Limb (tissue), 2 donors: ENCODE data around the gene GABRD.

ENCODE experiments used
- DNase-seq, 2 donors: peaks; one replicate each; pipeline ENCODE4 v3.0.0-alpha.2; 2016; ENCODE audit errors: extremely low spot score in 2 of 2

Gene GABRD

GRCh38 chr1:2018217-2019171, 651 bp upstream of the GABRD start:
- peak in 1 of 2 donors; percentile 50 for DNase-seq

- DNase-seq = peak in 1 of 2 donors; percentile 69
Measured at GRCh38 chr1:2019571-2020309, 595 bp downstream of the GABRD start.

GRCh38 chr1:2020310-2020655, 1.1 kb downstream of the GABRD start:
- DNase-seq = no peak

GRCh38 chr1:2021550-2021949, 2.4 kb downstream of the GABRD start:
- DNase-seq = no peak

GRCh38 chr1:2022063-2022770, 3.1 kb downstream of the GABRD start:
- no peak for DNase-seq

DNA sequence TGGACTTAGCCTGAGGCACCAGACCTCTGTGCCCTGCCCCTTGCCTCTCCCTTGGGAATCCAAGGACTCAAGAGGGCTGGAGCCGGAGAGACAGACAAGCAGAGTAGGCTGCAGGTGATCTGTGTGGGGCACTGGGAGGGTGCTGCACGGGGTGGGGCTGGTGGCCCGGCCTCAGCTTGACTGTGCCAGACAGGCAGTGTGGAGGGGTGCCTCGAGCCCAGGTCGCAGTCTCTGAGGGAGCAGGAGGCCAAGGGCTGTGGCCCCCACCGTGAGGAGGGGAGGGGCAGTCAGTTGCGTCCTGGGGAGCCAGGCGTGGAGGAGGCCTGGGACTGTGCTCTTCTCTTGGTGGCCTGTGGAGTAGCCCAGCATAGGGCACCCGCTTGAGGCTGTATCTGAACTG, 4.0 kb downstream of the GABRD start:
- no peak for DNase-seq

- no peak for DNase-seq
Measured at GRCh38 chr1:2024451-2024850, 5.3 kb downstream of the GABRD start.

DNA sequence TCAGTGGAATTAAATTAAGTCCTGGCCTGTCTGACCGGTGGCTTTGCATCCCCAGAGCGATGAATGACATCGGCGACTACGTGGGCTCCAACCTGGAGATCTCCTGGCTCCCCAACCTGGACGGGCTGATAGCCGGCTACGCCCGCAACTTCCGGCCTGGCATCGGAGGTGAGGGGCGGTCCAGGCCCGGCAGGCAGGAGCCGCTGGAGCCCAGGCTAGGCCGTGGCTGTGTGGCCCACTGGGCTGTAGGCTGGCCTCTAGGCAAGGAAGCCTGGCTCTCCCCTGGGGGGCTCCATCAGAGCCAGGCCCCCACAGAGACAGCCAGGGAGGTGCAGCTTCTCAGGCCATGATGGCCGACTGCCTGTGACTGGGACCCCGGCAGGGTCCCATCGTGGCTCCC, 5.7 kb downstream of the GABRD start:
- no peak for DNase-seq

- peak in 1 of 2 donors; percentile 61 for DNase-seq
Measured at GRCh38 chr1:2025491-2025981, 6.4 kb downstream of the GABRD start.

GRCh38 chr1:2027961-2028583, 8.9 kb downstream of the GABRD start:
- no peak for DNase-seq

DNA sequence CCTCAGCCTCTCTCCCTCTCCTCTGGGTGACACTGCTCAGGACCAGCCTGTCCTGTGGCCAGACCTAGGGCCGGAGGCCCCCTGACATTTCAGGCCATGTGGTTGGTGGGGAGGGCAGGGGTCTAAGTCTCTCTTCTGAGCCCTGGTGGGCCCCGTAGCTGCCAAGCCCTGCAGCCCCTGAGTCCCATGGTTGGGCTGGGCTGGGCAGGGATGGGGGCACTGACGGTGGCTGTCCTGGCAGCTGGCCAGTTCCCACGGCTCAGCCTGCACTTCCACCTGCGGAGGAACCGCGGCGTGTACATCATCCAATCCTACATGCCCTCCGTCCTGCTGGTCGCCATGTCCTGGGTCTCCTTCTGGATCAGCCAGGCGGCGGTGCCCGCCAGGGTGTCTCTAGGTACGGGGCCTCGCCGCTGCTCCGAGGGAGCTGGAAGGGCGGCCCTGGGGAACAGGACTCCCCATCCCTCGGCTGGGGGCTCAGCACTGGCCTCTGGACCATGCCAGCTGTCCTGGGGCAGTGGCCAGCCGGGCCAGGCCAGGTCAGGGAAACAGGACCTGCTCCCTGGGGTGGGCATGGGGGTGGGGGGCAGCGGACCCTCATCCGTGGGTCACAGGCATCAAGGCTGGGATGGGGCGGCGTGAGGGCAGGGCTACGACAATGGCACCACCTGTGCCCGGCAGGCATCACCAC, 9.9 kb downstream of the GABRD start:
- DNase-seq = no peak

DNA sequence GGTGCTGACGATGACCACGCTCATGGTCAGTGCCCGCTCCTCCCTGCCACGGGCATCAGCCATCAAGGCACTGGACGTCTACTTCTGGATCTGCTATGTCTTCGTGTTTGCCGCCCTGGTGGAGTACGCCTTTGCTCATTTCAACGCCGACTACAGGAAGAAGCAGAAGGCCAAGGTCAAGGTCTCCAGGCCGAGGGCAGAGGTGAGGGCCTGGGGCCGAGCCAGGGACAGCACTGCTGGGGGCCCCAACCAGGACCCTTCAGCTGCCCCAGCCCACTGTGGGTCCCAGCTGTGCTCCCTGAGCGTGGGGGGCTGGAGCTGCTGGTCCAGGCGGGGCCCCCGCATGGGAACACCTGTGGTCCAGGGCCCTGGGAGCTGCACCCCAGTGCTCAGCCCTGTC, 10.4 kb downstream of the GABRD start:
- DNase-seq = no peak

GRCh38 chr1:2030076-2030871, 11.1 kb downstream of the GABRD start:
- DNase-seq = no peak

DNA sequence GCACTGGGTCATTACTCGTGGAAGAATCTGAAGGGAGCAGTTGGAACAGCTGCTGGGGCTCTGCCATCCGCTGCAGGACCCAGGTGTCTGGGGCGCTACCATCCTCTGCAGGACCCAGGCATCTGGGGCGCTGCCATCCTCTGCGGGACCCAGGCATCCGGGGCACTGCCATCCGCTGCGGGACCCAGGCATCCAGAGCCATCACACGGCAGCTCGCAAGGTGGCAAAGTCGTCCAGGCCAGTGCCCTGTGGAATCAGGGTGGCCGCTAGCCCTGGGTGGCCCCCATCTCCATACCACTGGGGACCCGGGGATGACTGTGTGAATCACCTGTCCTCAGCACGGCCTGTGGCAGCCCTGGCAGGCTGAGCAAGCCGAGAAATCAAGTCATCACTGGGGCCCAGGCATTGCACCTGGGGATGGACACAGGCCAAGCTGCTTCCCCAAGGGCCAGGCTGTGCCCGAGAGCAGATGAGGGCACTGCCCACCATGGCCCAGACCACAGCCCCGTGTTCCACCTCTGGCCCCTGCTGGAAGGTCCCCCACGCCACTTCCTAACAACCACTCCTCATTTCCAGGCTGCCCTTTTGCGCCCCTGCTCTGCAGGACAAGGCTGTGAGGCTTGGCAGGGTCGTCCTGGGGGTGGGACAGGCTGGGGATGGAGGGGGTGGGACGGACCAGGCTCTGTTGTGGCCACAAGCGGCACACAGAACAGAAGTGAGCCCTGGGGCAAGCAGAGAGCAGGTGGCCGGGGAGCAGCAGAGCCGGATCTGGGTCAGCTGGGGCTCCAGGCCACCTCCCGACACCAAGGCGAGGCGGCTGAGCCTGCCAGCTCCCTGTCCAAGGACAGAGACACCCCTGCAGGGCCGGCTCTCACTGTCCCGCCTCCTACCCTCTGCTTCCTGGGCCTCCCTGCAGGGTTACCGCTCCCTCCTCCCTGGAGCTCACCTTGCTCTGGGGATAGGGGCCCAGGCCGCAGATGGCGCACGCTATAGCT, 12.7 kb downstream of the GABRD start:
- no peak for DNase-seq

DNA sequence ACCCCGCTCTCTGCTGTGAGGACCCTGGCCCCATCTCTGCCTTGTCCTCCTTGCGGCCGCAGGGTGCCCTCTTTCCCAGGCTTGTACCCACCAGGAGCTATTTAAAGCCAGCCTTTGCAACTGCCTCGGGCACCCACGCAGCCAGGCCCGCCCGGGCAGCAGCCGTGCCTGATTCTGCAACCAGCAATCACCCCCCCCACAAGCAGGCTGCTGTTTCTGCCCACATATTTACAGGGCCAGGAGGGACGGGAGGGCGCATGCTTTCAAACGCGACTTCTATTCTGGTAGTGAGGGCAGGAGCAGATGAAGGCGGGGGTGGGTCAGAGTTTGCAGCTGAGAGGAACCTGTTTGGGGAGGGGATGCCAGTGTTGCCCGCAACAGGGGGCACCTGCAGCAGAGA, 13.6 kb downstream of the GABRD start:
- DNase-seq = no peak

GRCh38 chr1:2033165-2033564, 14.0 kb downstream of the GABRD start:
- DNase-seq = no peak

DNA sequence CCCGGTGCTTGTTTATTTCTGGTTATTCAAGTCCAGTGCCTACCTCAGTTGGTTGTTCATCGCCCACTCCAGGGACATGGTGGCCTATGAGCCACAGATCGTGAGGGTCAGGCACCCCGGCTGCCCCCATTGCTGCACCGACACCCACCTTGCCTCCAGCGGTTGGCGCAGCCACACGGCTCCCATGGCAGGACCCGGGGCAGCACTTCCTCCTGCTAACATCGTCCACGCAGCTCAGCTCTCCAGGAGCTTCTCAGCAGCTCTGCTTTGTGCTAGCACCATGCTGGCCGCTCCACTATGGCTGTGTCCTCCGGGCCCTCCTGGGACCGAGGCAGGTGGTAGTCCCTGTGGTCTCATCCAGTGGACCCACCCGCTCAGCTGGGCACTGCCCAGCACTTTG, 17.1 kb downstream of the GABRD start:
- no peak for DNase-seq

GRCh38 chr1:2037314-2037979, 18.3 kb downstream of the GABRD start:
- DNase-seq = no peak
